Muscle of leg (tissue), 11 donors: Measurements from ENCODE around the gene GPD1L. TPM values are rescaled to one million over a fixed set of nuclear protein-coding genes. Genes with fewer than 3 reads are reported as not detected.

ENCODE experiments used
- DNase-seq: peaks from one replicate; pipeline ENCODE4 v3.0.0; 2013
- H3K27ac ChIP-seq: one replicate; pipeline ENCODE4 v1.5.1; 2013; ENCODE audit warnings: mild to moderate bottlenecking, low read length, control low read depth
- H3K27me3 ChIP-seq: one replicate; pipeline ENCODE4 v1.6.1; 2013; ENCODE audit warnings: low read length; ENCODE audit not compliant: control insufficient read depth, insufficient read depth
- H3K36me3 ChIP-seq: one replicate; pipeline ENCODE4 v1.6.1; 2013; ENCODE audit warnings: low read length; ENCODE audit not compliant: control insufficient read depth, insufficient read depth
- H3K4me1 ChIP-seq: one replicate; pipeline ENCODE4 v1.6.1; 2013; ENCODE audit warnings: low read length; ENCODE audit not compliant: control insufficient read depth, insufficient read depth
- H3K4me3 ChIP-seq: one replicate; pipeline ENCODE4 v1.5.1; 2013; ENCODE audit warnings: low read length, control low read depth
- H3K9me3 ChIP-seq: replicated peaks from 2 replicates; pipeline ENCODE4 v1.6.1; 2013; ENCODE audit warnings: low read depth, low read length; ENCODE audit not compliant: control insufficient read depth
- WGBS: methylation state at CpG from one replicate; pipeline ENCODE4 v1.1.5; 2013; ENCODE audit warnings: missing lambda C conversion rate; ENCODE audit not compliant: insufficient coverage; 5-methylcytosine and 5-hydroxymethylcytosine counted together
- polyA plus RNA-seq, 8 donors: library from polyadenylated mRNA; unstranded; fragments of 120-200 nt; gene quantifications; one replicate each; pipeline versions ENCODE4 v1.2.1 to v1.2.3, GENCODE V29; 2013; ENCODE audit warnings: inconsistent platforms in 1 of 8, low replicate concordance in 1 of 8; ENCODE audit not compliant: insufficient read length in 8 of 8, insufficient read depth in 1 of 8
- total RNA-seq: library from RNA; stranded (reverse); fragments of 120-200 nt; gene quantifications from one replicate; pipeline ENCODE4 v1.2.4, GENCODE V29; 2013

Gene GPD1L
- total and polyA plus RNA-seq, 9 donors, result 28.1 to 43.9 (median 34.8) TPM

DNA sequence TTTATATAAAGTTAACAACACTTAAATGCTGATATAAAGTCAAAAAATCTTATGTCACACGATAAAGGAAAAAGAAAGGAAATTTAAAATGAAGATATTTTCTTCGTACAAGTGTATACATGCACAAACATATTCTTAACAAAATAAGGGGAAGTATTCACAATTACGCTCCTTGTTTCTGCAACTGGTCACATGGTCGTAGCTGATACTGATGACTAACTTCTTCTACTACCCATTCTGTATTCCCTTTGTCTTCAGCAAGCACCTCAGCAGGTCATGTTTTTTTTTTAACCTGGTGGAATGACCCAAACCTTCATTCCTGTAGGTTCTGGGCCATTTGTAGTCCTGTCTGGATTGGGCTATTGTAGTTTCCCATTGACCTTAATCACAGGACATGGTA, 102.0 kb downstream of the GPD1L start:
- no peaks in the 10 kb centered on the region for H3K27me3 ChIP-seq
- no peak for DNase-seq
- H3K36me3 ChIP-seq, result no peaks in the 10 kb centered on the region
- no peaks in the 10 kb centered on the region for H3K4me1 ChIP-seq
- WGBS, result 60% methylated on average over 2 of the region's 4 CpGs
- no peak overlapping the region for H3K27ac ChIP-seq
- H3K9me3 ChIP-seq, result no peaks in the 10 kb centered on the region
- no peak overlapping the region for H3K4me3 ChIP-seq

DNA sequence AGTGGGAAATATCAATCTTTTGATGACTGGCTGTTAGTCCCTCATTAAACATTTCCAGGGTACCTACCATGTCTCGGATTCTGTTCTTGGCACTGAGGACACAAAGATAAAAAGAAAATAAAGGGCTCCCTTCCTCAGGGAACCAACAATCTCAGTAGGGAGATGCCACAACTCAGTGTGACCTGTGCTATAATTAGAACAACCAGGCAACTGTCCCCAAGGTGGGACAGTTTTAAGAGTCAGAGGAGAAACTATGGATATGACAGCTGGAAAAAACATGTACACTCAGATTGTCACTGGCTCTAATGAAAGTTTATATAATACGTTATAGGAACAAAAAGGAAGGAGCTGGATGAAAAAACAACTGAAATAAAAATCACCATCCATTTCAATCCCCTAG, 108.8 kb downstream of the GPD1L start:
- Histone ChIP-seq H3K27me3 (peaks cover 6% of the 10 kb centered on the region), H3K27ac (no peak overlapping the region), H3K9me3 (peaks cover 6% of the 10 kb centered on the region), H3K4me1 (no peaks in the 10 kb centered on the region), H3K36me3 (no peaks in the 10 kb centered on the region), H3K4me3 (no peak overlapping the region)
- WGBS, result no CpG with 5 or more reads among the region's 2 CpGs
- DNase-seq, result no peak

- H3K4me3 ChIP-seq, result no peak overlapping the region
- H3K36me3 ChIP-seq, result no peaks in the 10 kb centered on the region
- peaks cover 6% of the 10 kb centered on the region for H3K9me3 ChIP-seq
- 22% methylated on average over 4 of the region's 10 CpGs for WGBS
- H3K27me3 ChIP-seq, result peaks cover 6% of the 10 kb centered on the region
- H3K4me1 ChIP-seq, result no peaks in the 10 kb centered on the region
- DNase-seq, result no peak
- H3K27ac ChIP-seq, result no peak overlapping the region
Observed at GRCh38 chr3:32216172-32216783, 109.9 kb downstream of the GPD1L start.

DNA sequence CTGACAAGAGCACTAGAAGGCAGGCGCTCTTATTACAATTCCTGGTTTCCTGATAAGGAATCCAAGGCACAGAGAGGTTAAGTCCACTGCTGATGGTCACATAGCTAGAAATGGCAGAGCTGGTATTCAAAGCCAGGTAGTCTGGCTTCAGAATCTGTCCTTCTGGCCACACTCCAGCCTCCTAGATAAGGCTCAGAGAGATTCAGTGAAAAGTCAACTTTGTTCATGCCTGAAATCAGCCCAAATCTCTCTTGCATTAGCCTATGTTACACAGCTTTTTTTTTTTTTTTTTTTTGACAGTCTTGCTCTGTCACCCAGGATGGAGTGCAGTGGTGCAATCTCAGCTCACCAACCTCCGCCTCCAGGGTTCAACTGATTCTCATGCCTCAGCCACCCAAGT, 110.9 kb downstream of the GPD1L start:
- H3K36me3 ChIP-seq, result no peaks in the 10 kb centered on the region
- 93% methylated on average over 2 of the region's 2 CpGs for WGBS
- no peak overlapping the region for H3K27ac ChIP-seq
- H3K4me3 ChIP-seq, result no peak overlapping the region
- peaks cover 6% of the 10 kb centered on the region for H3K9me3 ChIP-seq
- no peak for DNase-seq
- peaks cover 2% of the 10 kb centered on the region for H3K4me1 ChIP-seq
- peaks cover 6% of the 10 kb centered on the region for H3K27me3 ChIP-seq

Other genes starting within 250 kb of the GPD1L start
- 7.6 TPM for gene OSBPL10, start 125.4 kb upstream of the GPD1L start, total RNA-seq
- 10 to 100 TPM; 10.0 to 19.3 (median 13.9) TPM for gene OSBPL10, start 125.4 kb upstream of the GPD1L start, polyA plus RNA-seq
- gene ZNF860, start 124.9 kb upstream of the GPD1L start, total RNA-seq, result 0.62 TPM
- gene ZNF860, start 124.9 kb upstream of the GPD1L start, polyA plus RNA-seq, result under 1 TPM; 0.37 to 0.95 (median 0.58) TPM
- 0.53 TPM for gene CMTM8, start 132.1 kb downstream of the GPD1L start, total RNA-seq
- 1 to 10 TPM; 2.0 to 3.9 (median 2.4) TPM for gene CMTM8, start 132.1 kb downstream of the GPD1L start, polyA plus RNA-seq